Mesenchymal stem cell (in vitro differentiated cells and primary cell): ENCODE measurements around the gene ZBTB37.

Experiments used
- DNase-seq: peaks from one replicate; pipeline ENCODE4 v3.0.0-alpha.2; 2013
- H2AFZ ChIP-seq: one replicate; pipeline ENCODE4 v1.6.1; 2013; ENCODE audit warnings: low read depth, mild to moderate bottlenecking, control low read depth, inconsistent platforms, low read length, moderate library complexity
- H2AK5ac ChIP-seq: 2 replicates; pipeline ENCODE4 v1.6.1; 2013; ENCODE audit warnings: low read length, moderate library complexity, mild to moderate bottlenecking, inconsistent platforms; ENCODE audit not compliant: severe bottlenecking
- H2BK120ac ChIP-seq: one replicate; pipeline ENCODE4 v1.6.1; 2013; ENCODE audit warnings: low read depth, mild to moderate bottlenecking, inconsistent platforms, low read length, moderate library complexity
- H2BK12ac ChIP-seq, 2 experiments: one replicate each; pipeline ENCODE4 v1.6.1; 2013; ENCODE audit warnings: inconsistent platforms in 2 of 2, low read length in 2 of 2, mild to moderate bottlenecking in 2 of 2, moderate library complexity in 2 of 2, control low read depth in 1 of 2
- H2BK15ac ChIP-seq: one replicate; pipeline ENCODE4 v1.6.1; 2013; ENCODE audit warnings: mild to moderate bottlenecking, low read depth, inconsistent platforms; ENCODE audit not compliant: poor library complexity, severe bottlenecking
- H2BK5ac ChIP-seq: 2 replicates; pipeline ENCODE4 v1.6.1; 2013; ENCODE audit warnings: low read depth, mild to moderate bottlenecking, low read length, control low read depth, inconsistent platforms; ENCODE audit not compliant: poor library complexity, severe bottlenecking
- H3K14ac ChIP-seq, 2 experiments: one replicate each; pipeline ENCODE4 v1.6.1; 2013; ENCODE audit warnings: inconsistent platforms in 2 of 2, low read length in 2 of 2, control low read depth in 1 of 2, mild to moderate bottlenecking in 1 of 2, moderate library complexity in 1 of 2
- H3K18ac ChIP-seq, 2 experiments: one replicate each; pipeline ENCODE4 v1.6.1; 2013; ENCODE audit warnings: inconsistent platforms in 2 of 2, low read length in 2 of 2, control low read depth in 1 of 2, low read depth in 1 of 2, mild to moderate bottlenecking in 1 of 2
- H3K23ac ChIP-seq, 2 experiments: one replicate each; pipeline ENCODE4 v1.6.1; 2013; ENCODE audit warnings: inconsistent platforms in 2 of 2, low read length in 2 of 2, mild to moderate bottlenecking in 2 of 2, moderate library complexity in 2 of 2, control low read depth in 1 of 2
- H3K27ac ChIP-seq: 2 replicates; pipeline ENCODE4 v1.5.1; 2013; ENCODE audit warnings: mild to moderate bottlenecking, moderate library complexity, low read length, control low read depth, inconsistent platforms; ENCODE audit not compliant: poor library complexity, severe bottlenecking
- H3K27me3 ChIP-seq, 2 experiments: 2 replicates each; pipeline versions ENCODE4 v1.6.1 to v1.7.0; 2013; ENCODE audit warnings: low read length in 2 of 2, mild to moderate bottlenecking in 2 of 2, moderate library complexity in 2 of 2, control low read depth in 1 of 2, inconsistent platforms in 1 of 2; ENCODE audit not compliant: control insufficient read depth in 1 of 2, insufficient read depth in 1 of 2
- H3K36me3 ChIP-seq, 2 experiments: 2 replicates each; pipeline versions ENCODE4 v1.6.1 to v1.7.0; 2013; ENCODE audit warnings: low read length in 2 of 2, control low read depth in 1 of 2, inconsistent platforms in 1 of 2, low read depth in 1 of 2, mild to moderate bottlenecking in 1 of 2; ENCODE audit not compliant: insufficient read depth in 2 of 2, control insufficient read depth in 1 of 2
- H3K4ac ChIP-seq, 2 experiments: one replicate each; pipeline ENCODE4 v1.6.1; 2013; ENCODE audit warnings: inconsistent platforms in 2 of 2, low read length in 2 of 2, mild to moderate bottlenecking in 2 of 2, moderate library complexity in 2 of 2, control low read depth in 1 of 2, low read depth in 1 of 2
- H3K4me1 ChIP-seq: 2 replicates; pipeline ENCODE4 v1.6.1; 2013; ENCODE audit warnings: low read depth, low read length, control low read depth; ENCODE audit not compliant: control insufficient read depth, insufficient read depth
- H3K4me2 ChIP-seq: 2 replicates; pipeline ENCODE4 v1.6.1; 2013; ENCODE audit warnings: low read length, mild to moderate bottlenecking, inconsistent platforms; ENCODE audit not compliant: poor library complexity, severe bottlenecking
- H3K4me3 ChIP-seq, 2 experiments: 2 replicates each; pipeline versions ENCODE4 v1.5.1 to v1.7.0; 2013; ENCODE audit warnings: low read length in 2 of 2, mild to moderate bottlenecking in 2 of 2, control low read depth in 1 of 2, low read depth in 1 of 2; ENCODE audit not compliant: insufficient read depth in 1 of 2
- H3K79me1 ChIP-seq: replicated peaks from 2 replicates; pipeline ENCODE4 v1.6.1; 2013; ENCODE audit warnings: mild to moderate bottlenecking, control low read depth, low read length, inconsistent platforms; ENCODE audit not compliant: poor library complexity, severe bottlenecking
- H3K9ac ChIP-seq: 2 replicates; pipeline ENCODE4 v1.7.0; 2013; ENCODE audit warnings: mild to moderate bottlenecking, low read length, moderate library complexity
- H3K9me3 ChIP-seq: 2 replicates; pipeline ENCODE4 v1.7.0; 2013; ENCODE audit warnings: mild to moderate bottlenecking, low read length; ENCODE audit not compliant: control insufficient read depth
- H4K8ac ChIP-seq: one replicate; pipeline ENCODE4 v1.6.1; 2013; ENCODE audit warnings: inconsistent platforms, mild to moderate bottlenecking, low read length, moderate library complexity
- H4K91ac ChIP-seq: one replicate; pipeline ENCODE4 v1.6.1; 2013; ENCODE audit warnings: mild to moderate bottlenecking, low read length, inconsistent platforms
- WGBS: methylation state at CpG from one replicate; pipeline ENCODE4 v1.1.7; 2013; ENCODE audit warnings: mixed read lengths; 5-methylcytosine and 5-hydroxymethylcytosine counted together

The ZBTB37 gene

DNA sequence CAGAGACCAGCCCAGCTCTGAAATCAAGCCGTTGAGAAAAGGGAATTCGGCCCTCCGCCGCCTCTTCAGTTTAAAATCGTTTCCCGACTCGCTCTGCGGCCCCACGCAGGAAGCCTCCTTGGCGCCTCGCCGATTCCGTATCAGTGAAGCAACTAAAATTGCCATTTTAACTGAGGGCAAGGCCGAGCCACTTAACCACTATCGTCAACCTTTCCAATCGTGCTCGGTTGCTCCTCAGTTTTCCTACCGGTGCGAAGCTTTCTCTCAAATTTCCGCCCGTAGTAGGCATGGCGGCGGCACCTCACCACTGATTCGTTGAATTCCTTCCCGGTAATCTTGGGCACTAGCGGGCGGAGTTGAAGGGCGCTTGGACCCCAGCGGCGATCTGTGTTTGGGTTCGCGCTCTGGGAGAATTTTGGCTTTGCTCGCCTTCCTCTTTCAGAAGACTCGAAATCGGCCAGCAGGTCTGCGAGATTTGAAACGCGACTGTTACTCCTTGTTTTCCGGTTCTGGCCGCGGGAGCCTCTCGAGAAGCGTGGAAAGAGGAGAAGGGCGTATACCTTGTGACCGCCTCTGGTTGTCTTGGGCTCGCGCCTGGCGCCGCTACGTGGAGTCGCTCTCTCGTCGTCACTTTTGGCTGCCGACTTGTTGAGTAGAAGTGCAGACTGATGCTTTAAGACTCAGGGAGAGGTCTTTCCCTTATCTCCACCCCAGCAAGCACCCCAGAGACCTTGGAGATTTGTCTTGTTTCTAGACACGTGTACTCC is 43.7 kb upstream of the ZBTB37 start, which contains the start of the genes CENPL and DARS2:
TSS of gene CENPL (minus strand) at position 569 of the 767 bp plus-strand sequence. CDS start 13,584 bp downstream, outside the sequence.
TSS of gene DARS2 (plus strand) at position 359 of the 767 bp plus-strand sequence. CDS start 557 bp downstream, outside the sequence.
- no peak within 1 kb of the TSS for H2BK120ac ChIP-seq
- under 1% methylated on average over 54 of the region's 55 CpGs for WGBS
- no peak within 1 kb of the TSS for H4K8ac ChIP-seq
- H2BK5ac ChIP-seq: peak within 1 kb of the TSS; percentile 79
- DNase-seq: peak; percentile 99
- H2AFZ ChIP-seq: peak within 1 kb of the TSS; percentile 92
- peaks cover 0 to 7% of the 10 kb centered on the region in 2 experiments for H3K36me3 ChIP-seq
- H3K23ac ChIP-seq: no peak within 1 kb of the TSS
- no peak within 1 kb of the TSS for H2AK5ac ChIP-seq
- H3K4me1 ChIP-seq: peaks cover 2% of the 10 kb centered on the region
- H3K27me3 ChIP-seq: no peaks in the 10 kb centered on the region
- peak within 1 kb of the TSS; percentile 92 for H3K9ac ChIP-seq
- H2BK12ac ChIP-seq: no peak within 1 kb of the TSS
- H3K4ac ChIP-seq: peak within 1 kb of the TSS in 1 of 2 experiments; percentile 85
- H3K18ac ChIP-seq: peak within 1 kb of the TSS; percentile 37 to 83
- H3K14ac ChIP-seq: no peak within 1 kb of the TSS
- peak within 1 kb of the TSS; percentile 88 to 97 for H3K4me3 ChIP-seq
- H3K4me2 ChIP-seq: peak within 1 kb of the TSS; percentile 92
- no peaks in the 10 kb centered on the region for H3K9me3 ChIP-seq
- peak within 1 kb of the TSS; percentile 86 for H3K27ac ChIP-seq
- H2BK15ac ChIP-seq: no peak within 1 kb of the TSS
- H3K79me1 ChIP-seq: peaks cover 5% of the 10 kb centered on the region
- H4K91ac ChIP-seq: peak within 1 kb of the TSS; percentile 11

- no peak overlapping the region for H3K27ac ChIP-seq
- no peak overlapping the region for H3K4me3 ChIP-seq
- H3K23ac ChIP-seq: no peak overlapping the region
- H2BK12ac ChIP-seq: no peak overlapping the region
- H4K8ac ChIP-seq: no peak overlapping the region
- H3K4me2 ChIP-seq: no peak overlapping the region
- H3K9ac ChIP-seq: no peak overlapping the region
- H2AFZ ChIP-seq: no peak overlapping the region
- peaks cover 2% of the 10 kb centered on the region for H3K4me1 ChIP-seq
- peaks cover 5% of the 10 kb centered on the region for H3K79me1 ChIP-seq
- no peak overlapping the region for H3K18ac ChIP-seq
- no peak overlapping the region for H3K4ac ChIP-seq
- H3K14ac ChIP-seq: no peak overlapping the region
- 89% methylated on average over 2 of the region's 2 CpGs for WGBS
- H3K36me3 ChIP-seq: peaks cover 0 to 21% of the 10 kb centered on the region in 2 experiments
- H2BK120ac ChIP-seq: no peak overlapping the region
- no peaks in the 10 kb centered on the region for H3K27me3 ChIP-seq
- H2AK5ac ChIP-seq: no peak overlapping the region
- H4K91ac ChIP-seq: no peak overlapping the region
- no peak for DNase-seq
- no peaks in the 10 kb centered on the region for H3K9me3 ChIP-seq
- H2BK5ac ChIP-seq: no peak overlapping the region
- H2BK15ac ChIP-seq: no peak overlapping the region
Observed at GRCh38 chr1:173827611-173828010, 40.6 kb upstream of the ZBTB37 start.

- no peak overlapping the region for H3K23ac ChIP-seq
- H4K8ac ChIP-seq: no peak overlapping the region
- H4K91ac ChIP-seq: no peak overlapping the region
- H3K9ac ChIP-seq: no peak overlapping the region
- no peak overlapping the region for H2AFZ ChIP-seq
- H3K9me3 ChIP-seq: no peaks in the 10 kb centered on the region
- H3K4me2 ChIP-seq: no peak overlapping the region
- H3K27ac ChIP-seq: no peak overlapping the region
- H3K4ac ChIP-seq: no peak overlapping the region
- H3K36me3 ChIP-seq: peaks cover 9 to 60% of the 10 kb centered on the region in 2 experiments
- no peak overlapping the region for H2BK15ac ChIP-seq
- H2BK12ac ChIP-seq: no peak overlapping the region
- no peak overlapping the region for H3K4me3 ChIP-seq
- no peaks in the 10 kb centered on the region for H3K79me1 ChIP-seq
- no peak overlapping the region for H3K14ac ChIP-seq
- H2AK5ac ChIP-seq: no peak overlapping the region
- H3K18ac ChIP-seq: no peak overlapping the region
- H2BK120ac ChIP-seq: no peak overlapping the region
- DNase-seq: no peak
- 90% methylated on average over 1 of the region's 1 CpG for WGBS
- H3K4me1 ChIP-seq: no peaks in the 10 kb centered on the region
- no peak overlapping the region for H2BK5ac ChIP-seq
- no peaks in the 10 kb centered on the region for H3K27me3 ChIP-seq
Observed at GRCh38 chr1:173832748-173833147, 35.4 kb upstream of the ZBTB37 start.

- Histone ChIP-seq H3K79me1 (peaks cover 4% of the 10 kb centered on the region), H3K18ac (peak overlapping the region in 1 of 2 experiments; percentile 43), H3K27ac (no peak overlapping the region), H3K36me3 (peaks cover 7 to 61% of the 10 kb centered on the region in 2 experiments), H4K8ac (no peak overlapping the region), H2BK5ac (no peak overlapping the region), H4K91ac (no peak overlapping the region), H3K9me3 (no peaks in the 10 kb centered on the region), H3K4me1 (peaks cover 2% of the 10 kb centered on the region), H2BK15ac (no peak overlapping the region), H3K14ac (no peak overlapping the region), H3K23ac (no peak overlapping the region), H2AFZ (no peak overlapping the region), H2BK120ac (no peak overlapping the region), H2BK12ac (no peak overlapping the region), H3K9ac (no peak overlapping the region), H3K27me3 (no peaks in the 10 kb centered on the region), H2AK5ac (no peak overlapping the region), H3K4ac (no peak overlapping the region), H3K4me2 (no peak overlapping the region), H3K4me3 (no peak overlapping the region)
- peak; percentile 74 for DNase-seq
- WGBS: 100% methylated on average over 2 of the region's 4 CpGs
Observed at GRCh38 chr1:173852105-173852504, 16.1 kb upstream of the ZBTB37 start.
